ENCODE results near the gene CDK5R1.
"Not testable (repeated sequence)": the region's sequence is repeated elsewhere in the genome, so short reads cannot be mapped to it uniquely, and the experiment has no call there.

CDK5R1 gene

GRCh38 chr17:32517982-32518381 is 31.2 kb downstream of the CDK5R1 start:
- H3K9ac ChIP-seq (ENCODE audit: low read length), result no peak overlapping the region
- no peak overlapping the region for H3K4me3 ChIP-seq (ENCODE audit: low read depth, low read length)
- peaks cover 49% of the 10 kb centered on the region for H3K4me1 ChIP-seq (ENCODE audit: control insufficient read depth, insufficient read depth, low read length)
- H3K9me3 ChIP-seq (ENCODE audit: control insufficient read depth, insufficient read depth, low read depth, low read length), result no peaks in the 10 kb centered on the region
- no peak overlapping the region for H3K27ac ChIP-seq (ENCODE audit: low read depth, low read length)
- no peaks in the 10 kb centered on the region for H3K27me3 ChIP-seq (ENCODE audit: control insufficient read depth, insufficient read depth, low read length)
- no peaks in the 10 kb centered on the region for H3K36me3 ChIP-seq (ENCODE audit: control insufficient read depth, insufficient read depth, low read length)

- H3K27me3 ChIP-seq (ENCODE audit: control insufficient read depth, insufficient read depth, low read length), result no peaks in the 10 kb centered on the region
- peaks cover 55% of the 10 kb centered on the region for H3K4me1 ChIP-seq (ENCODE audit: control insufficient read depth, insufficient read depth, low read length)
- no peaks in the 10 kb centered on the region for H3K36me3 ChIP-seq (ENCODE audit: control insufficient read depth, insufficient read depth, low read length)
- no peaks in the 10 kb centered on the region for H3K9me3 ChIP-seq (ENCODE audit: control insufficient read depth, insufficient read depth, low read depth, low read length)
- H3K9ac ChIP-seq (ENCODE audit: low read length), result peak overlapping the region; percentile 66
- H3K27ac ChIP-seq (ENCODE audit: low read depth, low read length), result peak overlapping the region; percentile 35; the same call in 1 of the 2 replicates
- H3K4me3 ChIP-seq (ENCODE audit: low read depth, low read length), result peak overlapping the region; percentile 55
Observed at GRCh38 chr17:32518646-32519227, 31.9 kb downstream of the CDK5R1 start.

GRCh38 chr17:32519228-32520103 is 32.7 kb downstream of the CDK5R1 start:
- peak overlapping the region; percentile 35; the same call in 1 of the 2 replicates for H3K27ac ChIP-seq (ENCODE audit: low read depth, low read length)
- H3K9ac ChIP-seq (ENCODE audit: low read length), result peak overlapping the region; percentile 66

GRCh38 chr17:32520104-32520701 is 33.4 kb downstream of the CDK5R1 start:
- H3K27me3 ChIP-seq (ENCODE audit: control insufficient read depth, insufficient read depth, low read length), result no peaks in the 10 kb centered on the region
- H3K4me3 ChIP-seq (ENCODE audit: low read depth, low read length), result peak overlapping the region; percentile 55
- no peaks in the 10 kb centered on the region for H3K9me3 ChIP-seq (ENCODE audit: control insufficient read depth, insufficient read depth, low read depth, low read length)
- no peaks in the 10 kb centered on the region for H3K36me3 ChIP-seq (ENCODE audit: control insufficient read depth, insufficient read depth, low read length)
- peak overlapping the region; percentile 65 for H3K9ac ChIP-seq (ENCODE audit: low read length)
- H3K27ac ChIP-seq (ENCODE audit: low read depth, low read length), result peak overlapping the region; percentile 35; the same call in 1 of the 2 replicates
- H3K4me1 ChIP-seq (ENCODE audit: control insufficient read depth, insufficient read depth, low read length), result peaks cover 55% of the 10 kb centered on the region

More at GRCh38 chr17:32519228-32520103, 32.7 kb downstream of the CDK5R1 start:
- no peaks in the 10 kb centered on the region for H3K27me3 ChIP-seq (ENCODE audit: control insufficient read depth, insufficient read depth, low read length)
- H3K4me1 ChIP-seq (ENCODE audit: control insufficient read depth, insufficient read depth, low read length), result peaks cover 55% of the 10 kb centered on the region
- H3K36me3 ChIP-seq (ENCODE audit: control insufficient read depth, insufficient read depth, low read length), result no peaks in the 10 kb centered on the region
- peak overlapping the region; percentile 55 for H3K4me3 ChIP-seq (ENCODE audit: low read depth, low read length)
- no peaks in the 10 kb centered on the region for H3K9me3 ChIP-seq (ENCODE audit: control insufficient read depth, insufficient read depth, low read depth, low read length)

GRCh38 chr17:32520737-32521404 is 34.1 kb downstream of the CDK5R1 start:
- Histone ChIP-seq H3K4me3 (ENCODE audit: low read depth, low read length) (no peak overlapping the region), H3K36me3 (ENCODE audit: control insufficient read depth, insufficient read depth, low read length) (no peaks in the 10 kb centered on the region), H3K9me3 (ENCODE audit: control insufficient read depth, insufficient read depth, low read depth, low read length) (no peaks in the 10 kb centered on the region), H3K4me1 (ENCODE audit: control insufficient read depth, insufficient read depth, low read length) (peaks cover 53% of the 10 kb centered on the region), H3K27me3 (ENCODE audit: control insufficient read depth, insufficient read depth, low read length) (no peaks in the 10 kb centered on the region), H3K27ac (ENCODE audit: low read depth, low read length) (no peak overlapping the region), H3K9ac (ENCODE audit: low read length) (no peak overlapping the region)

GRCh38 chr17:32523017-32523680 is 36.4 kb downstream of the CDK5R1 start:
- H3K4me1 ChIP-seq (ENCODE audit: control insufficient read depth, insufficient read depth, low read length), result peaks cover 33% of the 10 kb centered on the region
- H3K4me3 ChIP-seq (ENCODE audit: low read depth, low read length), result no peak overlapping the region
- no peak overlapping the region for H3K27ac ChIP-seq (ENCODE audit: low read depth, low read length)
- no peaks in the 10 kb centered on the region for H3K36me3 ChIP-seq (ENCODE audit: control insufficient read depth, insufficient read depth, low read length)
- H3K27me3 ChIP-seq (ENCODE audit: control insufficient read depth, insufficient read depth, low read length), result no peaks in the 10 kb centered on the region
- H3K9ac ChIP-seq (ENCODE audit: low read length), result no peak overlapping the region
- no peaks in the 10 kb centered on the region for H3K9me3 ChIP-seq (ENCODE audit: control insufficient read depth, insufficient read depth, low read depth, low read length)

- Histone ChIP-seq H3K27me3 (ENCODE audit: control insufficient read depth, insufficient read depth, low read length) (no peaks in the 10 kb centered on the region), H3K36me3 (ENCODE audit: control insufficient read depth, insufficient read depth, low read length) (no peaks in the 10 kb centered on the region), H3K9me3 (ENCODE audit: control insufficient read depth, insufficient read depth, low read depth, low read length) (no peaks in the 10 kb centered on the region), H3K9ac (ENCODE audit: low read length) (no peak overlapping the region), H3K27ac (ENCODE audit: low read depth, low read length) (no peak overlapping the region), H3K4me1 (ENCODE audit: control insufficient read depth, insufficient read depth, low read length) (peaks cover 24% of the 10 kb centered on the region), H3K4me3 (ENCODE audit: low read depth, low read length) (no peak overlapping the region)
Observed at GRCh38 chr17:32523827-32524552, 37.2 kb downstream of the CDK5R1 start.

- H3K27ac ChIP-seq (ENCODE audit: low read depth, low read length); H3K4me3 ChIP-seq (ENCODE audit: low read depth, low read length); H3K9ac ChIP-seq (ENCODE audit: low read length): not testable (repeated sequence)
Observed at GRCh38 chr17:32524553-32524880, 37.7 kb downstream of the CDK5R1 start.

GRCh38 chr17:32525122-32525521 is 38.3 kb downstream of the CDK5R1 start:
- no peak overlapping the region for H3K27ac ChIP-seq (ENCODE audit: low read depth, low read length)
- H3K4me3 ChIP-seq (ENCODE audit: low read depth, low read length), result no peak overlapping the region
- no peak overlapping the region for H3K9ac ChIP-seq (ENCODE audit: low read length)
- H3K9me3 ChIP-seq (ENCODE audit: control insufficient read depth, insufficient read depth, low read depth, low read length), result no peaks in the 10 kb centered on the region
- no peaks in the 10 kb centered on the region for H3K27me3 ChIP-seq (ENCODE audit: control insufficient read depth, insufficient read depth, low read length)
- H3K4me1 ChIP-seq (ENCODE audit: control insufficient read depth, insufficient read depth, low read length), result peaks cover 18% of the 10 kb centered on the region
- no peaks in the 10 kb centered on the region for H3K36me3 ChIP-seq (ENCODE audit: control insufficient read depth, insufficient read depth, low read length)

More at GRCh38 chr17:32524553-32524880, 37.7 kb downstream of the CDK5R1 start:
- H3K27me3 ChIP-seq (ENCODE audit: control insufficient read depth, insufficient read depth, low read length); H3K9me3 ChIP-seq (ENCODE audit: control insufficient read depth, insufficient read depth, low read depth, low read length); H3K36me3 ChIP-seq (ENCODE audit: control insufficient read depth, insufficient read depth, low read length): not testable (repeated sequence)
- H3K4me1 ChIP-seq (ENCODE audit: control insufficient read depth, insufficient read depth, low read length), result peaks cover 24% of the 10 kb centered on the region

GRCh38 chr17:32527146-32527545 is 40.4 kb downstream of the CDK5R1 start:
- no peak overlapping the region for H3K27ac ChIP-seq (ENCODE audit: low read depth, low read length)
- H3K4me1 ChIP-seq (ENCODE audit: control insufficient read depth, insufficient read depth, low read length), result peaks cover 7% of the 10 kb centered on the region

More at GRCh38 chr17:32527146-32527545, 40.4 kb downstream of the CDK5R1 start:
- Histone ChIP-seq H3K4me3 (ENCODE audit: low read depth, low read length) (no peak overlapping the region), H3K36me3 (ENCODE audit: control insufficient read depth, insufficient read depth, low read length) (no peaks in the 10 kb centered on the region), H3K27me3 (ENCODE audit: control insufficient read depth, insufficient read depth, low read length) (no peaks in the 10 kb centered on the region), H3K9me3 (ENCODE audit: control insufficient read depth, insufficient read depth, low read depth, low read length) (no peaks in the 10 kb centered on the region), H3K9ac (ENCODE audit: low read length) (no peak overlapping the region)
